RKO (cell line): ENCODE results near the gene GHRHR.

ENCODE experiments used
- DNase-seq: peaks from one replicate; pipeline ENCODE4 v3.0.0-alpha.2; 2016; ENCODE audit warnings: low spot score

Gene GHRHR

DNA sequence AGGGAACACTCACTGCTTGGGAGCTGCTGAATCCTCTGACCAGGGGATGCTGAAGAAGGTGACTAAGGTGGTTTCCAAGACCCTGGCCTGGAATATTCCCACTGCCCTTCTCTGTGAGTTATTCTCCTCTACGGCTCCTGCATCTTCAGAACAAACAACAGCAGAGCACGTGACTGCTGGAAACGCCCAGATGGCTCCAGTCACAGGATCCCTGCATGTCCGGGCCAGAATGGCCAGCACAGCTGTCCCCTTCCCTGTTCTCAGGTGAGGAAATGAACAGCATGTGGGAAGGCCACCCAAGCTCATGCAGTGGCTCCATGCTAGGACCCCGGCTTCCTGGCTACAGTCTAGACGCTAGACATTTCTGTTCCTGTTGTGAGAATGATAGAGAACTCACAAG lies 43.1 kb downstream of the GHRHR start:
- no peak for DNase-seq

DNA sequence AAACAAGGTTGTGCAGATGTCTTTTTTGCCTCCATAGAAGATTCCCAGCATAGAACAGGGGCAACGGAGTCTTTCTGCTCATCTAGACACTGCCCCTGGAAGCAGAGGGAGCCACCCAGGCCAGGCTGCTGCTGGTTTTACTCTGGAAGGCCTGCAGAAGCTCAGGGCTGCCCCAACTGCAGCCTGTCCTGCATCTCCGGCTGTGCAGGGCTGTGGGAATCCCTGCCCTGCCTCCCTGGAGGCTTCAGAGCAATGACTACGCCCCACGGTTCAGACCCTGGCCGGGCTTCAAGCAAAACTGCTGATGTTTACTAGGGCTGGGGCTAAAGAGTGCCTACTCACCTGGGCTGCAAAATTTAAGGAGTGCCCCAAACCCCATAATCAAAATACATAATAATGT lies 43.9 kb downstream of the GHRHR start:
- no peak for DNase-seq

DNA sequence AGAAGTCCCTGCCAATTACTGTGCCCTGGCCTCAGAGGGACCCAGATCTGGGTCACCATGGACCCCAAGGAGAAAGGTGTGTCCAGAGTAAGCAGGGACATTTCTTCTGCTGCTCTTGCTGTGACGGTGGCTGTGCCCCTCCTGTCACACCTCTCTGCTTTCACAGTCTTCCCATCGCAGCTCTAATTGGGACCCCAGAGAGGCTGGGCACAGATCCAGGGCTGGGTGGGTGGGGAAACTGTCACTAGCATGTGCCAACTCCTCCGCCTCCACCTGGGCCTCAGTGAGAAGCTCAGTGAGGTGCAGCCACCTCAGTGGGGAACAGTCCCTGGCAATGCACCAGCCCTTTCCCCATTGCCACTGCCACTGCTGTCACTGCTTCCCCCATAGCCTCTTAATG lies 51.1 kb downstream of the GHRHR start:
- DNase-seq = no peak

DNA sequence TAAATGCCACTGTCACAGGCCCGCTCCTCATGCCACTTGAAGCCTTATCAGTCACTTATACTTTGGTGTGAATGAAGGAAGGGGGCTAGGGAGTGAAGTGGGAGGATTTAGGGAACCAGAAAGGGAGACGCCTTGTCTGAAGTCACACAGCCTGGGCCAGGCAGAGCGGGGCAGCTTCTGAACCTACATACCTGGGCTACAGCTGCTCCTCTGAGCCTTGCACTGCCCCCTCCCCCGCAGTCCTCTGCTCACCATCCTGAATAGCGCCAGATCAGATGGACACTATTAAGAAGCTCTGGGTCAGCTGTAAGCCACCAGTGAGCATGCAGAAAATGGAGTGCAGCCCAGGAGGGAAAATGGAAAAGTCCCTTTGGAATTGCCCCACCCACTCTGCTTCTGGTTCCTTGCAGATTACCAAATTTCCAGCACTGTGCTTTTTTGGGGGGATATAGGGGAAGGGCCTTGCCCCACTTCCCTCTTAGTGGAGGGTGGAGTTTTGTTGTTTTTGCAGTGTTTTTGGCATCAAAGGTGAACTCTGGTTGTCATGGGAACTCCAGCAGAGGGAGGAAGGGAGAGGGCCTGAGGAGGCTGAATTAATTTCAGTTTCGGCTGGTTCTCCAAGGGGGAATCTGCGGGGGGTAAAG lies 53.4 kb downstream of the GHRHR start:
- no peak for DNase-seq

DNA sequence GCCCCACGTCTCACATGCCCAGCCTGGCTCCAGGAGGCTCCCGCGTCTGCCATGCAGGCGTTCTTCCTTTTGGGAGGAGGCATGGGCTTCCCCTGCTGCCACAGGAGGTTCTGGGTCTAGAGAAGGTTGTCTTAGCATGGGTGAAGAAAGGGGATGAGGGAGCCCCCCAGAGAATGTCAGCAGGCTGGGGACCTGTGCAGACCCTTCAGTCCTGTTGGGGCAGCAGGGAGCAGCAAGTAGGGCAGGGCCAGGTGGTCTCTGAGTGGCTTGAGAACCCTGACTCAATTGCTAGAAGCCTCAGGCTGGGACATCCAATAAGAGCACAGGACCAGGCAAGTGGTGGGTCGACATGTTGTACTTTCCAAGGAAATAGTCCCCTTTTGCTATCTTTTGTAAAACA lies 54.0 kb downstream of the GHRHR start:
- no peak for DNase-seq

DNA sequence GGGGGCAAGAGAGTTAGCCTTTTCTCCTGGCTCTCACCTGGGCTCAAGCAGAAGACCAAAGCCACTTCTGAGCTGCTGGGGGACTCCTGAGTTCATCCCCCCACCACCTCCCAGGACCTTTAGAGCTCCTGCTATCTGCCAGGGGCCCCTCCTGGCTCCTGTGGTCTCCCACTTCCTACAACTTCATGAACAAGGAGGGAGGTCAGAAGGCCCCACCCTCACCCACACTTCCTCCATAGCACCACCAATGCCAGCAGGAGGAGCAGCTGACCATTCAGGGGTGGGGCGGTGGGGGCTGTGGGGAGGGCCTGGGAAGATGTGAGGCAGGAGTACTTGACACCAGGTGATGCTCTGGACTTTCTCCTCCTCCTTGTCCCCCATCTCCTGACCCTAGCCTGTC lies 55.8 kb downstream of the GHRHR start:
- no peak for DNase-seq

DNA sequence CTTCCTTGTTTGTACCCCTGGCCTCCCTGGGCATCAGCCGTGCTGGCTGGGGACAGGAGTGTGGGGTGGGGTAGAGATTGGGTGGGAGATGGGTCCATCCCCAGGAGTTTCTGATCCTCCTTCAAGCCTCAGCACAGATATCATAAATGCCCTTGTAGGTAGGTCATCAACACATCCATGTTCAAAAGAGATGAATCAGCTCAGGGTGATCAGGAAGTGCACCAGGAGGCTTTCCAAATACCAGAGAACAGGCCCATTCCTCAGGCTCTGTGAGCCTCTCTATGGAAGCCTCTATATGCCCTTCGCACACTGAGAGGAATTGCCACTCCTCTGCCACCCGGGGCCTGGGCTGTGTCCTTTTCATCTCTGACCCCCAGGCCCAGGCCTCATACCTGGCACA lies 56.4 kb downstream of the GHRHR start:
- no peak for DNase-seq

DNA sequence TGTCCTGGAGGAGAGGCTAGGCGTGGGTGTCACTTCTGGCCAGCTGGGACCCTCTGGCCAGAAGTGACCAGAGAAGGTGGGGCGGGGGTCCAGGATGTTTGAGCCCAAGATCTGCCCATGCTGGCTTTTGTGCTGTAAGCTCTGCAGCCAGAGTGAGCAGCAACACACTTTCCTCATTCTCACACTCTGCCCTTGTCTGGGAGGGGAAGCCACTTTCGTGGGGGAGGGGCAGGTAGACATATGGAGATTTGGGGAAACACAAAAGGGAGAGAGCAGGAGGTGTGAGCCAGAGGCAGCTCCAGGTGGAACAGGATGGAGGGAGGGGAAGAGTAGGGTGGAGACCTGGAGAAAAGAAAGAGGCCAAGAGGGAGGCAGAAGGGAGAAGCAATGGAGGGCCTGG lies 56.9 kb downstream of the GHRHR start:
- DNase-seq = no peak

DNA sequence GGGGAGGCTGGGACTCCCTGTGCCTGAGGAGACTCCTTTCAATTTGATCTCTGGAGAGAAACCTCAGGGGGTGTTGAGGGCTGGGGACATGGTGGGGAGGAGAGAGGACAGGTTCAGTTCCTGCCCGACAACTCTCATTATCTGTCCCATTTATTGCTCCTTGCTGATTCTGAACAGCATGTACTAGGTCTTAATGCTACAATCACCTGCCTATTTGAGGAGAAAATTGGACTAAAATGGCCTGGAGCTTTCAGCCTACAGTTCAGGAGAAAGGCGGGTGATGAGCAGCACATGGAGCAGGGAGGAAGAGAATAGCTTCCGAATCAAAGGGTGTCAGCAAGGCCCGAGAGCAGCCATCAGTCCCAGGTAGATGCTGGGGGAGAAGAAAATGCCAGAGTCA lies 58.4 kb downstream of the GHRHR start:
- DNase-seq = no peak

DNA sequence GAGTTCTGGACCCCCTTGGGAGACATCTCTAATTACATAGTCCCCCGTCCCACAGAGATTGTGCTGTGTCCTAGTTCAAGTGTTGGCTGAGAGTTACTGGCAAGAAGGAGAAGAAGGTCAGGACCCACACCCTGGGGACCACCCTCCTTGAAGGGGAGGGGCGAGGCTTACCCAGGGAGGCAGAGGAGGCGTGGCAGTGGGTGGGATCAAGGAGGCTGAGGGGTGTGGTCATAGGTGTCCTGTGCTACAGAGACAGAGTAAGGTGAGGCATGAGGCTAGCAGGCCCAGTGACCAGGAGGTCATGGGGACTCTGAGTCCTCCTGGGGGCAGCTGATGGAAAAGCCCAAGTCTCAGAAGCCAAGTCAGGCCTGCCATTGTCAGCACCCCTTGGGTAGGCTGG lies 59.0 kb downstream of the GHRHR start:
- DNase-seq = no peak

DNA sequence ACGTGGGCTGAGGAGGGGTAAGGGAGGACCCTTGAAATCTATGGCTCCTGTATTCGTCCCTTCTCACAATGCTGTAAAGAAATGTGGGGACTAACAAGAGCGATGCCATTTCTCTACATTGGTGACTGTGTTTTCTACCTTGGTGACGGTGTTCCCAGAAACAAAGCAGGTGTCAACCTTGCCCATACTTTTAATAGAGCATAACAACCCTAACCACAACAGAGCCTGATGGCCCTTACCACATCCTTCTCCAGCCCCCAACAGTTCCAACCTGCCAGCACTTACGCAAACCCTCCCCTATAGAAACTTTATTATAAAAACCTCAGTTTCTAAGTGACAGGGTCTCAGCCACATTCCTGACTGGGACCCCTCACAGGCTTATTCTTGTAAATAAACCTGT lies 60.1 kb downstream of the GHRHR start:
- no peak for DNase-seq

DNA sequence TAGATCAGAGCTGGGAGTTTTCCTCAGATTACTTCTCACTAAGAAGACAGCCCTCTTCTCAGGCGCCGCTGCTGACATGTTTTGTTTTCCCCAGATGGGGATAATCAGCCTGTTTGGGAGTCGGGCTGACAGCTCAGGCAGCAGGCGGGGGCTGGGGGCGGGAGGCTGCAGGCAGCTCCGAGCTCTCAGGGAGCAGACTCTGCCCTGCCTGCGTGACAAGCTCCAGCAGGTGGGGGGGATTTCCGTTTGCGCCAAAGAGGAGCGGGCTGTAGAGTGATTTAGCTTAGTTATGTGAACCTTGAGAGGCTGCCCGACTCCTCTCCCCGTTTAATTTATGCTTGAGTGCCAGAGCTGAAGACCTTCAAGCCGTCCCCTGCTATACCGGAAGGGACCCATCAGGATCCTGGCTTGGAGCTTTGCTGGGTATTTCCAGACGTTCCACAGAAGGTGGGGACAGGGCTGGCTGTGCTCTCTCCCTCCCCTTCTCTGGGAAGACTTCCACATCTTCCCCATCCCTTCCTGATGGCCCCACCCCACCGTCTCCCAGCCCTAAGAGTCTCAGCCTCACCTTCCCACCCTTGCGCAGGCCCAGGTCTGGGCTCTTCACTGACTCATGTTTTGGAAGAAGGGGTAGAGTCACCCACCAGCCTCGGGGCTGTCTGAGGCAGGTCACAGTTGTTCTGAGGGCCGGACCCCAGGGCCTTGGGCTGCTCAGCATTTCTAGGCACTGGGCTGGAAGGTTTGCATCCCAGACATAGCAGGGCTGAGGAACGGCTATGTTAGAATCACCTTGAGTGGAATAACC lies 63.6 kb downstream of the GHRHR start:
- DNase-seq = no peak

DNA sequence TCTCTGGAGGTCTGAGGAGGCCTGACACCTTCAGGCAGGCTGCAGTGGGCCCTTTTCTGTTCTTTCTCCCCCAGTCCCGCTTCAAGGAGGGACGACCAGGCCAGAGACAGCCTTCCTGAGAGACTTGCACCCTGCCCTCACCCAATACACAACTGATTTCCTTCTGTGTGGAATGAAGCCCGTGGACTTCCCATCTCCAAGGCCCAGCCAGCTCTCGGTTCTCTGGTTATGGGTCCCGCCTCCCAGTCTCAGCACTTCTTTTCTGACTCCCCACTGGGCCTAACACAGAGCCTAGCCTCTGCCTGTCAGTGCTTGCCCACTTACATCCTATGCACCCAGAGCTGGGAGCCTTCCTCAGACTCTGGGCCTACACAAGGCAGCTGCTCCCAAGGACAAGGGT lies 64.3 kb downstream of the GHRHR start:
- DNase-seq = no peak

DNA sequence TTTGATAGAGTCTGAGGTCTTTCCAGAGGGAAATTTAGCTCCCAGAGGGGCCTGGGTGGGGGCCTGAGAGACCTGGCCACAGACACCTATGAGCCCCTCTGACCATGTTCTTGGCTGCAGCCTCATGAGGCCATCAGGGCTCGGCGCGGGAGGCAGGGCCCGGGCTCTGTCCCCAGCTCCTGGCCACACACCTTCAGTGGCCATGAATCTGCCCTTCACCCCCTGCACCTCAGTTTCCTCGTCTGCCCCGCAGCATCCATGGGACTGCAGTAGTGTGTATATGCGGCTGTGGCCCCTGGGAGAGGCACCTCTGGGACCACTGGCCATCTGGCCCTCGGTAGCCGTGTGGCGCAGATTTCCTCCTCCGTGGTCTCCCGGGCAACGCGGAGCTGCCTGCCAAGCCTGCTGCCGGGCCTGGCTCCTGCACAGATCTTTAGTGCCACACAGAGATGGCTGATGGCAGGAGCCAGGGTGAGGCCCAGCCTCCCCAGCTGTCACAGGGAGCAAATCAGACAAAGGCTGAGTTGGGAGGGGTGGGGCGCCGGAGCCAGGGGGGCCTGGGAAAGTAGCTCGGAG lies 64.8 kb downstream of the GHRHR start:
- DNase-seq = no peak
